ENCODE data around the gene PLA2G2D.

Gene PLA2G2D

GRCh38 chr1:20112279-20113000 is 6.9 kb downstream of the PLA2G2D start:
- DNase-seq: no peak

GRCh38 chr1:20111452-20111851 is 7.9 kb downstream of the PLA2G2D start:
- DNase-seq: no peak

GRCh38 chr1:20110679-20111078 is 8.7 kb downstream of the PLA2G2D start:
- DNase-seq: no peak

- DNase-seq: no peak
Measured at GRCh38 chr1:20109223-20109856, 10.0 kb downstream of the PLA2G2D start.

GRCh38 chr1:20108366-20109123 is 10.8 kb downstream of the PLA2G2D start:
- no peak for DNase-seq

GRCh38 chr1:20107796-20108195 is 11.5 kb downstream of the PLA2G2D start:
- peak; percentile 12 for DNase-seq

- no peak for DNase-seq
Measured at GRCh38 chr1:20107351-20107750, 12.0 kb downstream of the PLA2G2D start.

- peak; percentile 51 for DNase-seq
Measured at GRCh38 chr1:20105856-20106255, 13.5 kb downstream of the PLA2G2D start.

- DNase-seq: peak; percentile 38
Measured at GRCh38 chr1:20102875-20103274, 16.5 kb downstream of the PLA2G2D start.

GRCh38 chr1:20100632-20101355 is 18.5 kb downstream of the PLA2G2D start:
- peak; percentile 60 for DNase-seq

GRCh38 chr1:20099533-20099932 is 19.8 kb downstream of the PLA2G2D start:
- no peak for DNase-seq

GRCh38 chr1:20096840-20097447 is 22.4 kb downstream of the PLA2G2D start:
- DNase-seq: no peak

GRCh38 chr1:20095564-20096434 is 23.5 kb downstream of the PLA2G2D start:
- no peak for DNase-seq

- no peak for DNase-seq
Measured at GRCh38 chr1:20093940-20094391, 25.4 kb downstream of the PLA2G2D start.

- DNase-seq: no peak
Measured at GRCh38 chr1:20093303-20093702, 26.0 kb downstream of the PLA2G2D start.

GRCh38 chr1:20090641-20091040 is 28.7 kb downstream of the PLA2G2D start:
- no peak for DNase-seq

GRCh38 chr1:20090119-20090518 is 29.2 kb downstream of the PLA2G2D start:
- no peak for DNase-seq

GRCh38 chr1:20089328-20090077 is 29.8 kb downstream of the PLA2G2D start:
- DNase-seq: no peak

- no peak for DNase-seq
Measured at GRCh38 chr1:20087668-20088067, 31.7 kb downstream of the PLA2G2D start.

GRCh38 chr1:20086800-20087199 is 32.5 kb downstream of the PLA2G2D start:
- no peak for DNase-seq

Data from kidney glomerular epithelial cell (primary cell).